Skeletal muscle satellite cell (primary cell): ENCODE data around the gene RBFOX1.

Source experiments
- H3K27me3 ChIP-seq: 2 replicates; pipeline ENCODE4 v1.7.0; 2013; ENCODE audit warnings: low read length; ENCODE audit not compliant: control insufficient read depth, insufficient read depth
- H3K36me3 ChIP-seq: 2 replicates; pipeline ENCODE4 v1.7.0; 2013; ENCODE audit warnings: mild to moderate bottlenecking, control low read depth, low read length; ENCODE audit not compliant: insufficient read depth
- H3K4me1 ChIP-seq: 2 replicates; pipeline ENCODE4 v1.7.0; 2013; ENCODE audit warnings: low read length; ENCODE audit not compliant: control insufficient read depth, insufficient read depth
- H3K4me2 ChIP-seq: 2 replicates; pipeline ENCODE4 v1.7.0; 2013; ENCODE audit warnings: mild to moderate bottlenecking, low read length
- H3K4me3 ChIP-seq: 2 replicates; pipeline ENCODE4 v1.7.0; 2013; ENCODE audit warnings: low read length
- H3K9ac ChIP-seq: 2 replicates; pipeline ENCODE4 v1.7.0; 2013; ENCODE audit warnings: mild to moderate bottlenecking, low read depth, low read length, moderate library complexity
- H3K9me3 ChIP-seq: replicated peaks from 2 replicates; pipeline ENCODE4 v1.7.0; 2013; ENCODE audit warnings: mild to moderate bottlenecking, control low read depth, low read length

RBFOX1 gene

GRCh38 chr16:7590934-7591333 lies 258.3 kb downstream of the RBFOX1 start:
- no peak overlapping the region for H3K4me3 ChIP-seq
- no peaks in the 10 kb centered on the region for H3K27me3 ChIP-seq
- H3K9ac ChIP-seq = no peak overlapping the region
- no peaks in the 10 kb centered on the region for H3K9me3 ChIP-seq
- H3K4me1 ChIP-seq = no peaks in the 10 kb centered on the region
- no peak overlapping the region for H3K4me2 ChIP-seq
- H3K36me3 ChIP-seq = no peaks in the 10 kb centered on the region

GRCh38 chr16:7596308-7596707 lies 263.7 kb downstream of the RBFOX1 start:
- Histone ChIP-seq H3K27me3 (no peaks in the 10 kb centered on the region), H3K9ac (no peak overlapping the region), H3K36me3 (no peaks in the 10 kb centered on the region), H3K4me2 (no peak overlapping the region), H3K9me3 (no peaks in the 10 kb centered on the region), H3K4me3 (no peak overlapping the region), H3K4me1 (peaks cover 5% of the 10 kb centered on the region)

- no peaks in the 10 kb centered on the region for H3K36me3 ChIP-seq
- peaks cover 5% of the 10 kb centered on the region for H3K4me1 ChIP-seq
- H3K9me3 ChIP-seq = no peaks in the 10 kb centered on the region
- no peaks in the 10 kb centered on the region for H3K27me3 ChIP-seq
- H3K4me2 ChIP-seq = no peak overlapping the region
- H3K4me3 ChIP-seq = no peak overlapping the region
- no peak overlapping the region for H3K9ac ChIP-seq
Measured at GRCh38 chr16:7597677-7598076, 265.0 kb downstream of the RBFOX1 start.

GRCh38 chr16:7601100-7601499 lies 268.5 kb downstream of the RBFOX1 start:
- no peak overlapping the region for H3K4me2 ChIP-seq
- no peaks in the 10 kb centered on the region for H3K36me3 ChIP-seq
- H3K27me3 ChIP-seq = no peaks in the 10 kb centered on the region
- no peak overlapping the region for H3K9ac ChIP-seq
- no peak overlapping the region for H3K4me3 ChIP-seq
- no peaks in the 10 kb centered on the region for H3K9me3 ChIP-seq
- peaks cover 5% of the 10 kb centered on the region for H3K4me1 ChIP-seq

GRCh38 chr16:7602291-7602950 lies 269.8 kb downstream of the RBFOX1 start:
- Histone ChIP-seq H3K9ac (no peak overlapping the region), H3K36me3 (no peaks in the 10 kb centered on the region)

GRCh38 chr16:7605812-7606211 lies 273.2 kb downstream of the RBFOX1 start:
- H3K9me3 ChIP-seq = no peaks in the 10 kb centered on the region
- no peaks in the 10 kb centered on the region for H3K27me3 ChIP-seq
- no peaks in the 10 kb centered on the region for H3K4me1 ChIP-seq
- no peak overlapping the region for H3K9ac ChIP-seq
- H3K4me3 ChIP-seq = no peak overlapping the region
- H3K36me3 ChIP-seq = no peaks in the 10 kb centered on the region
- no peak overlapping the region for H3K4me2 ChIP-seq

More at GRCh38 chr16:7602291-7602950, 269.8 kb downstream of the RBFOX1 start:
- H3K4me1 ChIP-seq = peaks cover 5% of the 10 kb centered on the region
- no peaks in the 10 kb centered on the region for H3K27me3 ChIP-seq
- H3K4me3 ChIP-seq = no peak overlapping the region
- no peaks in the 10 kb centered on the region for H3K9me3 ChIP-seq
- no peak overlapping the region for H3K4me2 ChIP-seq

- Histone ChIP-seq H3K9ac (no peak overlapping the region), H3K27me3 (no peaks in the 10 kb centered on the region), H3K4me3 (no peak overlapping the region), H3K36me3 (no peaks in the 10 kb centered on the region), H3K4me1 (no peaks in the 10 kb centered on the region), H3K9me3 (no peaks in the 10 kb centered on the region), H3K4me2 (no peak overlapping the region)
Measured at GRCh38 chr16:7612671-7613070, 280.0 kb downstream of the RBFOX1 start.

- Histone ChIP-seq H3K36me3 (no peaks in the 10 kb centered on the region), H3K27me3 (no peaks in the 10 kb centered on the region), H3K9ac (no peak overlapping the region), H3K4me3 (no peak overlapping the region), H3K4me1 (no peaks in the 10 kb centered on the region), H3K4me2 (no peak overlapping the region), H3K9me3 (no peaks in the 10 kb centered on the region)
Measured at GRCh38 chr16:7613518-7613917, 280.9 kb downstream of the RBFOX1 start.

GRCh38 chr16:7614021-7614795 lies 281.6 kb downstream of the RBFOX1 start:
- Histone ChIP-seq H3K27me3 (no peaks in the 10 kb centered on the region), H3K4me3 (no peak overlapping the region), H3K4me2 (no peak overlapping the region), H3K9me3 (no peaks in the 10 kb centered on the region), H3K36me3 (no peaks in the 10 kb centered on the region), H3K4me1 (no peaks in the 10 kb centered on the region), H3K9ac (no peak overlapping the region)

GRCh38 chr16:7615565-7615964 lies 282.9 kb downstream of the RBFOX1 start:
- Histone ChIP-seq H3K36me3 (no peaks in the 10 kb centered on the region), H3K27me3 (no peaks in the 10 kb centered on the region), H3K4me3 (no peak overlapping the region), H3K4me1 (no peaks in the 10 kb centered on the region), H3K9ac (no peak overlapping the region), H3K4me2 (no peak overlapping the region), H3K9me3 (no peaks in the 10 kb centered on the region)

- Histone ChIP-seq H3K4me2 (no peak overlapping the region), H3K4me3 (no peak overlapping the region), H3K9me3 (peaks cover 5% of the 10 kb centered on the region), H3K36me3 (no peaks in the 10 kb centered on the region), H3K27me3 (no peaks in the 10 kb centered on the region), H3K4me1 (no peaks in the 10 kb centered on the region), H3K9ac (no peak overlapping the region)
Measured at GRCh38 chr16:7624871-7625766, 292.5 kb downstream of the RBFOX1 start.
